Measurements from ENCODE around the gene ZNF212. TPM values are rescaled to one million over a fixed set of nuclear protein-coding genes. Genes with fewer than 3 reads are reported as not detected.
A peak's percentile ranks its signal among the peaks of the same experiment; 100 is the strongest.

The ZNF212 gene
- total and polyA plus RNA-seq, 9 of the 15 experiments (the other 6 are each of a cell fraction or from before 2014, with no cell fraction given) = 1.8 to 21.4 (median 7.2) TPM

DNA sequence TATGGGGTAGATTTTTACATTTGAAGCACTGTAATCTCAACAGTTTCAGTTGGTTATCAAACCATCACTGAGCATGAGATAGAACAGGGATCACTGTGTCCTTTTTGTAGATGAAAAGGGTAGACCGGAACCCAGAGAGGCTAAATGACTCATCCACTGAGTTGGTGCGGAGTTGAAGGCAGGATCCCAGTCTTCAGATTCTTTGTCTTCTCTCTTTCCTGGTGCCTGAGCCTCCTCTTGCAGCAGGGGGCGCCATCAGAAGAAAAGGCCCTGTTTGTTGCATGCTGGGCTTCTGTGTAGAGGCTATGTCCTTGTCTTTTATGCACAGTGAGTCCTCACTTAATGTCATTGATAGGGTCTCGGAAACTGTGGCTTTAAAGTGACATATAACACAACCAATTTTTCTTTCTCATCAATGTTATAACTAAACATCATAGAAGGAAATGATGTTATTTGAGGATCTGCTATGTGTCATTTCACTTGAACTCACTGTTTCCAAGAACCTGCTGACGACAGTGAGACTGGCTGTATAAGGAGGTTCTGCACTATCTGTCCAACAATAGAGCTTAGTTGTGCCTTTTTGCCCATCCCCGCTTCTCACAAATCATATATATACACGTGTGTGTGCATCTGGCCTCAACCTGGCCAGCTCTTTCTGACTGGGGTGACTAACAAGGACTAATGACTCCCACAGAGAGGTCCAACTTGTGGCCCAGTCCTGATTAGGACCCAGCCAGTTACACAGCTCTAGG lies 29.8 kb upstream of the ZNF212 start (continued):
- TF ChIP-seq MTA1 (IDR thresholded peaks at IDR 0.05; ENCODE audit: borderline replicate concordance) = no peak
- TF ChIP-seq ZNF121 (CRISPR knock-in tag; conservative IDR thresholded peaks at IDR 0.05) = peak; percentile 98
- TF ChIP-seq, protein P1, sequence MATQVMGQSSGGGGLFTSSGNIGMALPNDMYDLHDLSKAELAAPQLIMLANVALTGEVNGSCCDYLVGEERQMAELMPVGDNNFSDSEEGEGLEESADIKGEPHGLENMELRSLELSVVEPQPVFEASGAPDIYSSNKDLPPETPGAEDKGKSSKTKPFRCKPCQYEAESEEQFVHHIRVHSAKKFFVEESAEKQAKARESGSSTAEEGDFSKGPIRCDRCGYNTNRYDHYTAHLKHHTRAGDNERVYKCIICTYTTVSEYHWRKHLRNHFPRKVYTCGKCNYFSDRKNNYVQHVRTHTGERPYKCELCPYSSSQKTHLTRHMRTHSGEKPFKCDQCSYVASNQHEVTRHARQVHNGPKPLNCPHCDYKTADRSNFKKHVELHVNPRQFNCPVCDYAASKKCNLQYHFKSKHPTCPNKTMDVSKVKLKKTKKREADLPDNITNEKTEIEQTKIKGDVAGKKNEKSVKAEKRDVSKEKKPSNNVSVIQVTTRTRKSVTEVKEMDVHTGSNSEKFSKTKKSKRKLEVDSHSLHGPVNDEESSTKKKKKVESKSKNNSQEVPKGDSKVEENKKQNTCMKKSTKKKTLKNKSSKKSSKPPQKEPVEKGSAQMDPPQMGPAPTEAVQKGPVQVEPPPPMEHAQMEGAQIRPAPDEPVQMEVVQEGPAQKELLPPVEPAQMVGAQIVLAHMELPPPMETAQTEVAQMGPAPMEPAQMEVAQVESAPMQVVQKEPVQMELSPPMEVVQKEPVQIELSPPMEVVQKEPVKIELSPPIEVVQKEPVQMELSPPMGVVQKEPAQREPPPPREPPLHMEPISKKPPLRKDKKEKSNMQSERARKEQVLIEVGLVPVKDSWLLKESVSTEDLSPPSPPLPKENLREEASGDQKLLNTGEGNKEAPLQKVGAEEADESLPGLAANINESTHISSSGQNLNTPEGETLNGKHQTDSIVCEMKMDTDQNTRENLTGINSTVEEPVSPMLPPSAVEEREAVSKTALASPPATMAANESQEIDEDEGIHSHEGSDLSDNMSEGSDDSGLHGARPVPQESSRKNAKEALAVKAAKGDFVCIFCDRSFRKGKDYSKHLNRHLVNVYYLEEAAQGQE (IDR thresholded peaks at IDR 0.05; ENCODE audit: borderline replicate concordance) = peak; percentile 54; the same call in 1 of the 2 replicates
- TF ChIP-seq, protein P1 (CRISPR knock-in tag; IDR thresholded peaks at IDR 0.05; ENCODE audit: low read depth) = no peak
- TF ChIP-seq KDM2B (CRISPR knock-in tag; IDR thresholded peaks at IDR 0.05) = no peak
- TF ChIP-seq ZNF785 (CRISPR knock-in tag; IDR thresholded peaks at IDR 0.05) = no peak
- TF ChIP-seq ATF7 (IDR thresholded peaks at IDR 0.05) = peak; percentile 26; the same call in 1 of the 2 replicates
- TF ChIP-seq SMC3 (conservative IDR thresholded peaks at IDR 0.05; ENCODE audit: insufficient read depth, low read depth, low read length) = peak; percentile 68
- TF ChIP-seq ZNF408 (CRISPR knock-in tag; IDR thresholded peaks at IDR 0.05; ENCODE audit: low read depth) = no peak
- TF ChIP-seq ZKSCAN1 (IDR thresholded peaks at IDR 0.05; ENCODE audit: low read depth, low read length) = peak; percentile 43; the same call in 1 of the 2 replicates
- TF ChIP-seq CBFA2T3 (IDR thresholded peaks at IDR 0.05) = no peak; the same call in 1 of the 2 replicates
- peak; percentile 85 for TF ChIP-seq JUN (IDR thresholded peaks at IDR 0.05; ENCODE audit: borderline replicate concordance, low read depth, low read length)
- 0 out of 2 replicates have a peak, but pooled peaks have one; percentile 79 for TF ChIP-seq JUN (CRISPR knock-in tag; IDR thresholded peaks at IDR 0.05; ENCODE audit: borderline replicate concordance)
- TF ChIP-seq GABPB1 (CRISPR knock-in tag; IDR thresholded peaks at IDR 0.05) = peak; percentile 64; the same call in 1 of the 2 replicates
- TF ChIP-seq CEBPG (CRISPR knock-in tag; IDR thresholded peaks at IDR 0.05) = 0 out of 2 replicates have a peak, but pooled peaks have one; percentile 15
- TF ChIP-seq CEBPG (tag; conservative IDR thresholded peaks at IDR 0.05 in 1 of 2, IDR thresholded peaks at IDR 0.05 in 1 of 2) = no peak
- peak; percentile 72 for TF ChIP-seq ETV5 (CRISPR knock-in tag; IDR thresholded peaks at IDR 0.05; ENCODE audit: low read depth)
- TF ChIP-seq, protein P2, sequence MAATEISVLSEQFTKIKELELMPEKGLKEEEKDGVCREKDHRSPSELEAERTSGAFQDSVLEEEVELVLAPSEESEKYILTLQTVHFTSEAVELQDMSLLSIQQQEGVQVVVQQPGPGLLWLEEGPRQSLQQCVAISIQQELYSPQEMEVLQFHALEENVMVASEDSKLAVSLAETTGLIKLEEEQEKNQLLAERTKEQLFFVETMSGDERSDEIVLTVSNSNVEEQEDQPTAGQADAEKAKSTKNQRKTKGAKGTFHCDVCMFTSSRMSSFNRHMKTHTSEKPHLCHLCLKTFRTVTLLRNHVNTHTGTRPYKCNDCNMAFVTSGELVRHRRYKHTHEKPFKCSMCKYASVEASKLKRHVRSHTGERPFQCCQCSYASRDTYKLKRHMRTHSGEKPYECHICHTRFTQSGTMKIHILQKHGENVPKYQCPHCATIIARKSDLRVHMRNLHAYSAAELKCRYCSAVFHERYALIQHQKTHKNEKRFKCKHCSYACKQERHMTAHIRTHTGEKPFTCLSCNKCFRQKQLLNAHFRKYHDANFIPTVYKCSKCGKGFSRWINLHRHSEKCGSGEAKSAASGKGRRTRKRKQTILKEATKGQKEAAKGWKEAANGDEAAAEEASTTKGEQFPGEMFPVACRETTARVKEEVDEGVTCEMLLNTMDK (IDR thresholded peaks at IDR 0.05; ENCODE audit: borderline replicate concordance, insufficient read depth, low read depth, low read length, poor library complexity, severe bottlenecking) = peak; percentile 63
- peak; percentile 18; the same call in 1 of the 2 replicates for TF ChIP-seq NCOR1 (IDR thresholded peaks at IDR 0.05)

Data from K562 (cell line).